HEK293T (cell line): ENCODE data around the gene LARP4B.

Experiments used
- BHLHE40 ChIP-seq: fragments of 450-650 bp; IDR thresholded peaks from 2 replicates; pipeline ENCODE4 v1.6.1; 2016; ENCODE audit warnings: mild to moderate bottlenecking, moderate library complexity, borderline replicate concordance
- FOXA1 ChIP-seq: fragments of 450-650 bp; IDR thresholded peaks from 2 replicates; pipeline ENCODE4 v1.6.1; 2016; ENCODE audit warnings: mild to moderate bottlenecking
- FOXM1 ChIP-seq: fragments of 450-650 bp; IDR thresholded peaks from 2 replicates; pipeline ENCODE4 v1.6.1; 2017; ENCODE audit warnings: mild to moderate bottlenecking, borderline replicate concordance
- LEF1 ChIP-seq: fragments of 450-650 bp; IDR thresholded peaks from 2 replicates; pipeline ENCODE4 v1.6.1; 2017; ENCODE audit warnings: mild to moderate bottlenecking, borderline replicate concordance
- SP1 ChIP-seq: fragments of 450-650 bp; IDR thresholded peaks from 2 replicates; pipeline ENCODE4 v1.6.1; 2017

- TF ChIP-seq SP1 (no peak), LEF1 (no peak), FOXM1 (no peak), BHLHE40 (no peak), FOXA1 (no peak)
Observed at GRCh38 chr10:815338-816090, 116.0 kb downstream of the LARP4B start.
